Gastrocnemius medialis (tissue), 4 donors: ENCODE measurements around the gene ARNT2. TPM values are rescaled to one million over a fixed set of nuclear protein-coding genes. Genes with fewer than 3 reads are reported as not detected.

ENCODE experiments used
- ATAC-seq, 2 donors: fragments of 150-250 bp; one replicate each; pipeline ENCODE4 v1.9.1; 2016
- DNase-seq, 2 donors: peaks; one replicate each; pipeline ENCODE4 v3.0.0-alpha.2; 2019
- H3K27ac ChIP-seq, 4 donors: fragments of 200-600 bp; sonication (generic); 1 replicate in 1 of 4; 2 replicates in 3 of 4; pipeline ENCODE4 v1.5.1; 2016 to 2018; ENCODE audit warnings: mild to moderate bottlenecking in 2 of 4, moderate library complexity in 1 of 4
- H3K27me3 ChIP-seq, 3 donors: fragments of 200-600 bp; sonication (generic) in 2 of 3; 1 replicate in 1 of 3; 2 replicates in 2 of 3; pipeline versions ENCODE4 v1.5.1 to v1.6.0; 2016 to 2019; ENCODE audit warnings: mild to moderate bottlenecking in 1 of 3, moderate library complexity in 1 of 3
- H3K36me3 ChIP-seq, 2 donors: fragments of 200-600 bp; sonication (generic) in 1 of 2; one replicate each; pipeline ENCODE4 v1.5.1; 2017 to 2018
- H3K4me1 ChIP-seq, 2 donors: fragments of 200-600 bp; sonication (generic) in 1 of 2; one replicate each; pipeline ENCODE4 v1.5.1; 2016 to 2017; ENCODE audit warnings: mild to moderate bottlenecking in 2 of 2
- H3K4me3 ChIP-seq, 4 donors: fragments of 200-600 bp; sonication (generic) in 3 of 4; 1 replicate in 1 of 4; 2 replicates in 3 of 4; pipeline ENCODE4 v1.5.1; 2016 to 2019; ENCODE audit warnings: mild to moderate bottlenecking in 2 of 4
- H3K9me3 ChIP-seq, 3 donors: fragments of 200-600 bp; sonication (generic) in 2 of 3; 1 replicate in 1 of 3; 2 replicates in 2 of 3; pipeline ENCODE4 v1.5.1; 2016 to 2019
- CTCF ChIP-seq, 5 experiments: fragments of 450-650 bp in 3 of 5; fragments of 200-600 bp in 2 of 5; sonication (generic) in 2 of 5; IDR thresholded peaks in 4 of 5; conservative IDR thresholded peaks in 1 of 5; 1 replicate in 4 of 5; 2 replicates in 1 of 5; pipeline ENCODE4 v1.5.1; 2016 to 2019; ENCODE audit warnings: antibody characterized with exemption in 5 of 5, mild to moderate bottlenecking in 3 of 5, moderate library complexity in 3 of 5
- POLR2A ChIP-seq, 2 donors: fragments of 450-650 bp; IDR thresholded peaks; one replicate each; pipeline ENCODE4 v1.6.1; 2017; ENCODE audit warnings: antibody characterized with exemption in 2 of 2, mild to moderate bottlenecking in 2 of 2, moderate library complexity in 2 of 2
- in situ Hi-C, 4 donors: fragments of 200-750 bp; cut with MboI; loops; one replicate each; pipeline versions ENCODE4 v1.15.0 to v1.8.0; 2017; ENCODE audit warnings: low sequenced_read_pairs in 4 of 4
- intact Hi-C: fragments of 100-400 bp; cut with DNase I; formaldehyde crosslinking; loops from one replicate; pipeline ENCODE4 v1.15.1; 2023; ENCODE audit warnings: low total_unique reads
- total RNA-seq, 4 donors: library from RNA; depleted of rRNA; stranded (reverse); fragments of >200 nt; gene quantifications; one replicate each; pipeline versions ENCODE4 v1.1.0 to v1.2.3, GENCODE V29; 2016

ARNT2 gene
- total RNA-seq, 4 donors from 2014 or later = 4.1 to 23.5 (median 6.6) TPM

DNA sequence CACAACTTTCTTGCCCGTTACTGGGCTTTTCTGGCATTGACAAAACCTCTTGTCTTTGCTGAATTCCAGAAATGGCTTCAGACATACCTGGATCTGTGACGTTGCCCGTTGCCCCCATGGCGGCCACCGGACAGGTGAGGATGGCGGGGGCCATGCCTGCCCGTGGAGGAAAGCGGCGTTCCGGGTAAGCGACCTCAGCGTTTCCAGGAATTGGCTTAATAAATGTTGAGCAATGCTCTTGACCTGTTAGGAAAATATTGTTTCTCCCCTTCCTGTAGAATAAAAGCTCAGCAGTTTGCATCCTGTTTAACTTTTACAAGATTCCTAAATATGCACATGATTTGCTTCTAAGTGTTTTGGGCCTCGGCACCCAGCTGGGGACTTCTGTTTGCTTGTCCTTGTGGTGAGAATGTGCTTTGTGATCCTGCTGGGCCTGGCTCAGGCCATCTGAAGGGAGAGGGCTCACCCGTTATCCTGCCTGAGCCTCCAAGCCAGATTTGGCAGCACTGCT lies 46.7 kb downstream of the ARNT2 start:
- DNase-seq (no peak), ATAC-seq (no peak)
- Histone ChIP-seq H3K4me3 (no peak overlapping the region), H3K27me3 (no peaks in the 10 kb centered on the region), H3K4me1 (no peaks in the 10 kb centered on the region), H3K27ac (no peak overlapping the region), H3K36me3 (no peaks in the 10 kb centered on the region), H3K9me3 (no peaks in the 10 kb centered on the region)
- intact Hi-C loops (loop anchor here (10.0 kb wide), 1 partner anchor 814 kb away; no protein-coding TSS in a partner anchor), in situ Hi-C loops (loop anchor here (5.0 to 25.0 kb wide), 3 partner anchors 326 to 811 kb away; partner anchors contain the start of gene CEMIP (in 3 of the 4))
- TF ChIP-seq CTCF (IDR thresholded peaks at IDR 0.05 in 4 of 5, conservative IDR thresholded peaks at IDR 0.05 in 1 of 5) (no peak), POLR2A (IDR thresholded peaks at IDR 0.05) (no peak)

DNA sequence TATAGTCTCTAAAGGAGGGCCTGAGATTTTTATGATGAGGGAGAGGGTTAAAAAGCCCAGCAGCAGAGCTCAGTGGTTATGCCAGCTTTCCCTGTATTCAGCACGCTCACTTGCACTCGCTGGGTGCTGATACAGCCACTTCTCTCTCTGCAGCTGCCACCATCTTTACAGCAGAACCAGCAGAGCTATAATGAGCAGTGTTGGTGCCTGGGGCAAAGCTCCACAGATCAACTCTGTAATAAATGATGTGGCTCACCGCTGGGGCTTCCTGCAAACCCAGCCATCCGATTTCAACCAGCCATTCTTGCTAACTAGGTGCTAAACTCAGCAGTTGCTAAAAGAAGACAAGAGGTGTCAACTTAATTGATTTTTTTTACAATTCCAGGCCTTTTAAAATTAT lies 48.0 kb downstream of the ARNT2 start:
- in situ Hi-C loops = loop anchor here (5.0 to 25.0 kb wide), 3 partner anchors 325 to 810 kb away; partner anchors contain the start of gene CEMIP (in 3 of the 4)
- H3K27ac ChIP-seq = no peak overlapping the region
- H3K4me1 ChIP-seq = no peaks in the 10 kb centered on the region
- intact Hi-C loops = loop anchor here (10.0 kb wide), 1 partner anchor 813 kb away; no protein-coding TSS in a partner anchor
- DNase-seq = no peak
- no peak overlapping the region for H3K4me3 ChIP-seq
- TF ChIP-seq POLR2A (IDR thresholded peaks at IDR 0.05) (no peak), CTCF (IDR thresholded peaks at IDR 0.05 in 4 of 5, conservative IDR thresholded peaks at IDR 0.05 in 1 of 5) (no peak)
- H3K9me3 ChIP-seq = no peaks in the 10 kb centered on the region
- no peaks in the 10 kb centered on the region for H3K27me3 ChIP-seq
- no peaks in the 10 kb centered on the region for H3K36me3 ChIP-seq
- ATAC-seq = no peak

DNA sequence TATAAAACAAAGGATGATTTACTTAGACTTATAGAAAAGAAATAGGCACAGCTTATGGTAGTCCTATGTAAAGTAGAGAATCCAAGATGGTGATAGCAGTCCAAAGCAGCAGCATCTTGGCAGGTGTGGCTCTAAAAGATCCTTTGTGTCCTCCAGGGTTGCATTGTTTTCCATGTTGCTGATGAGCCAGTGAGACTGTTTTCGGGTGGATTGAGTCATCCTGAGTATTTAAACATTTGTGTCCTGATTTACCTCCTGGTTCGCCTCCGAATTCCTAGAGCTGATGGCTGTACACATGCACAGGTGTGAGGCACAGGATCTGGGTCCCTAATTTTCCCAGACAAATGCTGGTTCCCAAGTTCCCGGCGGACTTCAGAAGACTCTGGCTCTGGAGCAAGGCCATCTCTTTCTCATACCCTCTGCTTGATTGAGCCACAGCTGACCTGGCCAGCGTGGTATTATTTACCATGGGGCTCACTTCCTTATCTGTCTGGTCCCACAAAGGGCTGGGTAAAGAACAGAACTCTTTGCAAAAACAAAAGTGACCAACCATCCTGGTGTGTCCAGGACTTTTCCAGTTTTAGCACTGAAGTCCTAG lies 51.0 kb downstream of the ARNT2 start:
- no peaks in the 10 kb centered on the region for H3K27me3 ChIP-seq
- no peak overlapping the region for H3K27ac ChIP-seq
- ATAC-seq (no peak), DNase-seq (no peak)
- no peaks in the 10 kb centered on the region for H3K36me3 ChIP-seq
- in situ Hi-C loops = loop anchor here (5.0 to 25.0 kb wide), 4 partner anchors 317 to 807 kb away; no protein-coding TSS in a partner anchor
- intact Hi-C loops = loop anchor here (1.0 to 10.0 kb wide), 2 partner anchors 323 to 810 kb away; no protein-coding TSS in a partner anchor
- TF ChIP-seq POLR2A (IDR thresholded peaks at IDR 0.05) = no peak
- no peak for TF ChIP-seq CTCF (IDR thresholded peaks at IDR 0.05 in 4 of 5, conservative IDR thresholded peaks at IDR 0.05 in 1 of 5)
- H3K4me1 ChIP-seq = no peaks in the 10 kb centered on the region
- H3K9me3 ChIP-seq = no peaks in the 10 kb centered on the region
- no peak overlapping the region for H3K4me3 ChIP-seq

DNA sequence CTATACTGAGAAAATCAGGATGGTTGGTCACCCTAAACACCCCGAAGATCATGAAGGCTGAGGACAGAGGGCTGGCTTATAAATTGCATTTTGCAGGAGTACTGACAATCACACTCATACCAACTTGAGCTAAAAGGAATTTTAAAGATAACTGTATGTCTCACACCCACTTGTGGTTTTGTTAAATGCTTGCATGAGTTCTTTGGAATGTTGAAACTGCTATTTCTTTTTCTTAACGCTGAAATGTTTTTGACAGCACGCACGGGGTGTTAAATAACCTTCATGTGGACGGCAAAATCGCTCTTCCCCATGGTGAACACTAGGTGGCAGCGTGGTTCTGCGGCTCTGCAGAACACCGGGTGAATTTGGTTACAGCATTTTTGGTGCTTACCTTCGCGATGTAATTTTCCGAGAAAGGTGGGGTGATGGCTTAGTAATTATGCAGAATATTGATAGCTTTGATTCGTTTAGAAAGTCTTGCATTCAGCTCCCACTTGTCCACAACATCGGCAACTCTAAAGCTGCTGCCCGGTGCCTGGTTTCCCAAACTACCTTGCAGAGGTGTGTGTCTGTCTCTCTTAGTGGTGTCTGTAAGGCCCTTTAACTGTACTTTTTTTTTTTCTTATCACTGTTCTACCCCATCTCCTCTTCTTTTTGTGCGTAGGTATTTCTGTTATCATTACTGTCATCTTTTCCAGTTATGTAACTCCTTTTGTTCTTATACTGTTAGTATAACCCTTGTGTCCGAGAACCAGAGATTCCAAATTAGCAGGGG lies 51.7 kb downstream of the ARNT2 start:
- peak; percentile 21 to 24 for DNase-seq
- intact Hi-C loops (loop anchor here (1.0 to 10.0 kb wide), 3 partner anchors 322 to 809 kb away; no protein-coding TSS in a partner anchor), in situ Hi-C loops (loop anchor here (5.0 to 25.0 kb wide), 4 partner anchors 316 to 806 kb away; no protein-coding TSS in a partner anchor)
- peak; percentile 75 to 95 (median 83) for TF ChIP-seq CTCF (IDR thresholded peaks at IDR 0.05 in 4 of 5, conservative IDR thresholded peaks at IDR 0.05 in 1 of 5)
- TF ChIP-seq POLR2A (IDR thresholded peaks at IDR 0.05) = no peak
- no peaks in the 10 kb centered on the region for H3K4me1 ChIP-seq
- H3K36me3 ChIP-seq = no peaks in the 10 kb centered on the region
- no peaks in the 10 kb centered on the region for H3K9me3 ChIP-seq
- peak; percentile 33 to 81 for ATAC-seq
- H3K27me3 ChIP-seq = no peaks in the 10 kb centered on the region
- H3K27ac ChIP-seq = no peak overlapping the region
- no peak overlapping the region for H3K4me3 ChIP-seq
